ENCODE measurements around the gene SPATA16.

The SPATA16 gene

GRCh38 chr3:172989373-172989772, 151.7 kb downstream of the SPATA16 start:
- ChIA-PET POLR2A (ENCODE audit: low non-redundant PET) (interaction anchor here (0.6 kb wide), 1 partner anchor 1227 kb away, joined by 3 read pairs; no protein-coding TSS in a partner anchor), CTCF (no interaction called here)
- no peak for TF ChIP-seq CTCF (conservative IDR thresholded peaks at IDR 0.05; ENCODE audit: low read depth)
- H3K27ac ChIP-seq, result no peak overlapping the region
- DNase-seq (ENCODE audit: low spot score), result no peak

GRCh38 chr3:172987273-172987672, 153.8 kb downstream of the SPATA16 start:
- POLR2A ChIA-PET (ENCODE audit: low non-redundant PET), result no interaction called here
- DNase-seq (ENCODE audit: low spot score), result peak; percentile 19
- TF ChIP-seq CTCF (conservative IDR thresholded peaks at IDR 0.05; ENCODE audit: low read depth), result no peak
- CTCF ChIA-PET, result interaction anchor here (0.6 kb wide), 1 partner anchor 15 kb away, joined by 4 read pairs; no protein-coding TSS in a partner anchor
- no peak overlapping the region for H3K27ac ChIP-seq

- no peak for DNase-seq (ENCODE audit: low spot score)
- TF ChIP-seq CTCF (conservative IDR thresholded peaks at IDR 0.05; ENCODE audit: low read depth), result no peak
- H3K27ac ChIP-seq, result no peak overlapping the region
- ChIA-PET CTCF (interaction anchor here (0.6 kb wide), 1 partner anchor 1446 kb away, joined by 5 read pairs; no protein-coding TSS in a partner anchor), POLR2A (ENCODE audit: low non-redundant PET) (no interaction called here)
These were observed 156.1 kb downstream of the SPATA16 start for GRCh38 chr3:172984914-172985313.

GRCh38 chr3:172982736-172983364, 158.2 kb downstream of the SPATA16 start:
- ChIA-PET POLR2A (ENCODE audit: low non-redundant PET) (no interaction called here), CTCF (no interaction called here)
- no peak for TF ChIP-seq CTCF (conservative IDR thresholded peaks at IDR 0.05; ENCODE audit: low read depth)
- DNase-seq (ENCODE audit: low spot score), result no peak
- no peak overlapping the region for H3K27ac ChIP-seq

GRCh38 chr3:172981407-172981983, 159.5 kb downstream of the SPATA16 start:
- ChIA-PET CTCF (no interaction called here), POLR2A (ENCODE audit: low non-redundant PET) (no interaction called here)
- TF ChIP-seq CTCF (conservative IDR thresholded peaks at IDR 0.05; ENCODE audit: low read depth), result no peak
- no peak overlapping the region for H3K27ac ChIP-seq
- DNase-seq (ENCODE audit: low spot score), result no peak

GRCh38 chr3:172980849-172981248, 160.2 kb downstream of the SPATA16 start:
- ChIA-PET POLR2A (ENCODE audit: low non-redundant PET) (no interaction called here), CTCF (interaction anchor here (0.6 kb wide), 1 partner anchor 116 kb away, joined by 3 read pairs; no protein-coding TSS in a partner anchor)
- no peak for DNase-seq (ENCODE audit: low spot score)
- no peak for TF ChIP-seq CTCF (conservative IDR thresholded peaks at IDR 0.05; ENCODE audit: low read depth)
- H3K27ac ChIP-seq, result no peak overlapping the region

All from RWPE1 (cell line).